ENCODE data around the gene MLF2.

DNA sequence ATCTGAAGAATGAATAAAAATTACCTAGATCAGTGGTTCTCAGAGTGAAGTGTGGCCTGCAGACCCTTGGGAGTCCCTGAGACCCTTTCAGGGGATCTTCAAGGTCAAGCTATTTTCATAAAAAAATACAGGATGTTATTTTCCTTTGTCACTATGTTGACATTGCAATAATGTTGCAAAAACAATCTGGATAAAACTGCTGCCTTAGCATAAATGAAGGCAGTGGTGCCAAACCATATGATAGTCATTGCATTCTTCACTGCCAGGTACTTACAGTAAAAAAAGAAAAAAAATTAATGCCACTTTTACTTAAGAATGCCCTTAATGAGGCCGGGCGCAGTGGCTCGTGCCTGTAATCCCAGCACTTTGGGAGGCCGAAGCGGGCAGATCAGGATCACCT lies 34.4 kb upstream of the MLF2 start:
- no peak for TF ChIP-seq ZIK1 (CRISPR knock-in tag; IDR thresholded peaks at IDR 0.05; ENCODE audit: borderline replicate concordance, low read depth)
- TF ChIP-seq ZNF543 (CRISPR knock-in tag; IDR thresholded peaks at IDR 0.05), result no peak
- TF ChIP-seq TARDBP (CRISPR knock-in tag; IDR thresholded peaks at IDR 0.05), result no peak
- TF ChIP-seq KLF9 (CRISPR knock-in tag; IDR thresholded peaks at IDR 0.05; ENCODE audit: low read depth), result no peak
- TF ChIP-seq, protein P1, sequence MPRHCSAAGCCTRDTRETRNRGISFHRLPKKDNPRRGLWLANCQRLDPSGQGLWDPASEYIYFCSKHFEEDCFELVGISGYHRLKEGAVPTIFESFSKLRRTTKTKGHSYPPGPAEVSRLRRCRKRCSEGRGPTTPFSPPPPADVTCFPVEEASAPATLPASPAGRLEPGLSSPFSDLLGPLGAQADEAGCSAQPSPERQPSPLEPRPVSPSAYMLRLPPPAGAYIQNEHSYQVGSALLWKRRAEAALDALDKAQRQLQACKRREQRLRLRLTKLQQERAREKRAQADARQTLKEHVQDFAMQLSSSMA (CRISPR knock-in tag; IDR thresholded peaks at IDR 0.05), result no peak
- TF ChIP-seq ZNF274 (CRISPR knock-in tag; IDR thresholded peaks at IDR 0.05), result no peak
- TF ChIP-seq, protein P2, sequence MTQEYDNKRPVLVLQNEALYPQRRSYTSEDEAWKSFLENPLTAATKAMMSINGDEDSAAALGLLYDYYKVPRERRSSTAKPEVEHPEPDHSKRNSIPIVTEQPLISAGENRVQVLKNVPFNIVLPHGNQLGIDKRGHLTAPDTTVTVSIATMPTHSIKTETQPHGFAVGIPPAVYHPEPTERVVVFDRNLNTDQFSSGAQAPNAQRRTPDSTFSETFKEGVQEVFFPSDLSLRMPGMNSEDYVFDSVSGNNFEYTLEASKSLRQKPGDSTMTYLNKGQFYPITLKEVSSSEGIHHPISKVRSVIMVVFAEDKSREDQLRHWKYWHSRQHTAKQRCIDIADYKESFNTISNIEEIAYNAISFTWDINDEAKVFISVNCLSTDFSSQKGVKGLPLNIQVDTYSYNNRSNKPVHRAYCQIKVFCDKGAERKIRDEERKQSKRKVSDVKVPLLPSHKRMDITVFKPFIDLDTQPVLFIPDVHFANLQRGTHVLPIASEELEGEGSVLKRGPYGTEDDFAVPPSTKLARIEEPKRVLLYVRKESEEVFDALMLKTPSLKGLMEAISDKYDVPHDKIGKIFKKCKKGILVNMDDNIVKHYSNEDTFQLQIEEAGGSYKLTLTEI (CRISPR knock-in tag; conservative IDR thresholded peaks at IDR 0.05), result no peak
- TF ChIP-seq POLR2AphosphoS2 (IDR thresholded peaks at IDR 0.05; ENCODE audit: low read depth, low read length), result no peak
